ENCODE measurements around the gene PIGP. TPM values are rescaled to one million over a fixed set of nuclear protein-coding genes. Genes with fewer than 3 reads are reported as not detected.

The PIGP gene
- total and polyA plus RNA-seq, 2 of the 13 experiments (the other 11 are each of a cell fraction or from before 2014, with no cell fraction given) = 14.8 to 33.4 TPM

DNA sequence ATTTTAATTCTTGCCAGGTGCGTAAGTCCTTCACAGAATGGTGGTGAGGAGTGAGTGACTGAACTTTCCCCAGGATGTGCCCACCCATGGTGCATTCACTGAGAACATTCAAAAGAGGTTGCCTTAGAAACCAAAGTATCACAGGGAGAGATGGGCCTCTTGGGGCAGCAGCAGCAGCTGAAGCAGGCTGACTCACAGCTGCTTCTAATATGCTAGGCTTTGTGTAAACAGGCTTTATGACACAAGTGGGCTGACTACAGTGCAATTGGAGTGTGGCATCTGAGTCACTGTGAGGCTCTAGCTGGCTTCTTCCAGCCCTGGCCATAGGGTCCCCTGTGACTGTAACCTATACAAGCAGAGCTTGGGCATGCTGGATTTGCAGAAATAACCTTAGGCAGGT is 12.6 kb downstream of the PIGP start (continued):
- TF ChIP-seq CREB1 (IDR thresholded peaks at IDR 0.05) = peak; percentile 43; the same call in 1 of the 2 replicates
- no peak for TF ChIP-seq CREB1 (CRISPR knock-in tag; IDR thresholded peaks at IDR 0.05)
- 0 out of 2 replicates have a peak, but pooled peaks have one; percentile 16 for TF ChIP-seq STAG1 (CRISPR knock-in tag; IDR thresholded peaks at IDR 0.05)
- no peak for TF ChIP-seq ZNF326 (CRISPR knock-in tag; IDR thresholded peaks at IDR 0.05; ENCODE audit: borderline replicate concordance)
- TF ChIP-seq ELF3 (CRISPR knock-in tag; IDR thresholded peaks at IDR 0.05) = peak; percentile 23; the same call in 1 of the 2 replicates
- TF ChIP-seq FOXA3 (CRISPR knock-in tag; IDR thresholded peaks at IDR 0.05) = peak; percentile 97
- TF ChIP-seq RFX3 (CRISPR knock-in tag; IDR thresholded peaks at IDR 0.05) = peak; percentile 62
- peak; percentile 65; the same call in 1 of the 2 replicates for TF ChIP-seq CEBPB (IDR thresholded peaks at IDR 0.05; ENCODE audit: borderline replicate concordance, low read depth, low read length)
- TF ChIP-seq, protein P1, sequence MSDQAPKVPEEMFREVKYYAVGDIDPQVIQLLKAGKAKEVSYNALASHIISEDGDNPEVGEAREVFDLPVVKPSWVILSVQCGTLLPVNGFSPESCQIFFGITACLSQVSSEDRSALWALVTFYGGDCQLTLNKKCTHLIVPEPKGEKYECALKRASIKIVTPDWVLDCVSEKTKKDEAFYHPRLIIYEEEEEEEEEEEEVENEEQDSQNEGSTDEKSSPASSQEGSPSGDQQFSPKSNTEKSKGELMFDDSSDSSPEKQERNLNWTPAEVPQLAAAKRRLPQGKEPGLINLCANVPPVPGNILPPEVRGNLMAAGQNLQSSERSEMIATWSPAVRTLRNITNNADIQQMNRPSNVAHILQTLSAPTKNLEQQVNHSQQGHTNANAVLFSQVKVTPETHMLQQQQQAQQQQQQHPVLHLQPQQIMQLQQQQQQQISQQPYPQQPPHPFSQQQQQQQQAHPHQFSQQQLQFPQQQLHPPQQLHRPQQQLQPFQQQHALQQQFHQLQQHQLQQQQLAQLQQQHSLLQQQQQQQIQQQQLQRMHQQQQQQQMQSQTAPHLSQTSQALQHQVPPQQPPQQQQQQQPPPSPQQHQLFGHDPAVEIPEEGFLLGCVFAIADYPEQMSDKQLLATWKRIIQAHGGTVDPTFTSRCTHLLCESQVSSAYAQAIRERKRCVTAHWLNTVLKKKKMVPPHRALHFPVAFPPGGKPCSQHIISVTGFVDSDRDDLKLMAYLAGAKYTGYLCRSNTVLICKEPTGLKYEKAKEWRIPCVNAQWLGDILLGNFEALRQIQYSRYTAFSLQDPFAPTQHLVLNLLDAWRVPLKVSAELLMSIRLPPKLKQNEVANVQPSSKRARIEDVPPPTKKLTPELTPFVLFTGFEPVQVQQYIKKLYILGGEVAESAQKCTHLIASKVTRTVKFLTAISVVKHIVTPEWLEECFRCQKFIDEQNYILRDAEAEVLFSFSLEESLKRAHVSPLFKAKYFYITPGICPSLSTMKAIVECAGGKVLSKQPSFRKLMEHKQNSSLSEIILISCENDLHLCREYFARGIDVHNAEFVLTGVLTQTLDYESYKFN (CRISPR knock-in tag; conservative IDR thresholded peaks at IDR 0.05) = peak; percentile 34; the same call in 1 of the 2 replicates
- no peak for TF ChIP-seq FOXA1 (IDR thresholded peaks at IDR 0.05)
- TF ChIP-seq FOXA1 (CRISPR knock-in tag; IDR thresholded peaks at IDR 0.05) = peak; percentile 96
- 0 out of 2 replicates have a peak, but pooled peaks have one; percentile 29 for TF ChIP-seq ZBTB21 (CRISPR knock-in tag; IDR thresholded peaks at IDR 0.05)
- TF ChIP-seq ZNF841 (CRISPR knock-in tag; IDR thresholded peaks at IDR 0.05; ENCODE audit: borderline replicate concordance) = no peak
- TF ChIP-seq SOX5 (CRISPR knock-in tag; IDR thresholded peaks at IDR 0.05; ENCODE audit: borderline replicate concordance) = peak; percentile 52; the same call in 1 of the 2 replicates
- TF ChIP-seq TBX2 (CRISPR knock-in tag; IDR thresholded peaks at IDR 0.05; ENCODE audit: borderline replicate concordance) = 0 out of 2 replicates have a peak, but pooled peaks have one; percentile 24
- TF ChIP-seq, protein P2, sequence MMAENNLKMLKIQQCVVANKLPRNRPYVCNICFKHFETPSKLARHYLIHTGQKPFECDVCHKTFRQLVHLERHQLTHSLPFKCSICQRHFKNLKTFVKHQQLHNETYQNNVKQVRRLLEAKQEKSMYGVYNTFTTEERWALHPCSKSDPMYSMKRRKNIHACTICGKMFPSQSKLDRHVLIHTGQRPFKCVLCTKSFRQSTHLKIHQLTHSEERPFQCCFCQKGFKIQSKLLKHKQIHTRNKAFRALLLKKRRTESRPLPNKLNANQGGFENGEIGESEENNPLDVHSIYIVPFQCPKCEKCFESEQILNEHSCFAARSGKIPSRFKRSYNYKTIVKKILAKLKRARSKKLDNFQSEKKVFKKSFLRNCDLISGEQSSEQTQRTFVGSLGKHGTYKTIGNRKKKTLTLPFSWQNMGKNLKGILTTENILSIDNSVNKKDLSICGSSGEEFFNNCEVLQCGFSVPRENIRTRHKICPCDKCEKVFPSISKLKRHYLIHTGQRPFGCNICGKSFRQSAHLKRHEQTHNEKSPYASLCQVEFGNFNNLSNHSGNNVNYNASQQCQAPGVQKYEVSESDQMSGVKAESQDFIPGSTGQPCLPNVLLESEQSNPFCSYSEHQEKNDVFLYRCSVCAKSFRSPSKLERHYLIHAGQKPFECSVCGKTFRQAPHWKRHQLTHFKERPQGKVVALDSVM (CRISPR knock-in tag; IDR thresholded peaks at IDR 0.05) = peak; percentile 25; the same call in 1 of the 2 replicates
- TF ChIP-seq, protein P3, sequence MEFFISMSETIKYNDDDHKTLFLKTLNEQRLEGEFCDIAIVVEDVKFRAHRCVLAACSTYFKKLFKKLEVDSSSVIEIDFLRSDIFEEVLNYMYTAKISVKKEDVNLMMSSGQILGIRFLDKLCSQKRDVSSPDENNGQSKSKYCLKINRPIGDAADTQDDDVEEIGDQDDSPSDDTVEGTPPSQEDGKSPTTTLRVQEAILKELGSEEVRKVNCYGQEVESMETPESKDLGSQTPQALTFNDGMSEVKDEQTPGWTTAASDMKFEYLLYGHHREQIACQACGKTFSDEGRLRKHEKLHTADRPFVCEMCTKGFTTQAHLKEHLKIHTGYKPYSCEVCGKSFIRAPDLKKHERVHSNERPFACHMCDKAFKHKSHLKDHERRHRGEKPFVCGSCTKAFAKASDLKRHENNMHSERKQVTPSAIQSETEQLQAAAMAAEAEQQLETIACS (CRISPR knock-in tag; IDR thresholded peaks at IDR 0.05) = no peak
- TF ChIP-seq, protein P4, sequence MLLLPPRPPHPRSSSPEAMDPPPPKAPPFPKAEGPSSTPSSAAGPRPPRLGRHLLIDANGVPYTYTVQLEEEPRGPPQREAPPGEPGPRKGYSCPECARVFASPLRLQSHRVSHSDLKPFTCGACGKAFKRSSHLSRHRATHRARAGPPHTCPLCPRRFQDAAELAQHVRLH (CRISPR knock-in tag; IDR thresholded peaks at IDR 0.05; ENCODE audit: borderline replicate concordance, low read depth) = no peak
- TF ChIP-seq SAFB2 (CRISPR knock-in tag; IDR thresholded peaks at IDR 0.05; ENCODE audit: borderline replicate concordance, low read depth) = no peak
- TF ChIP-seq, protein P5, sequence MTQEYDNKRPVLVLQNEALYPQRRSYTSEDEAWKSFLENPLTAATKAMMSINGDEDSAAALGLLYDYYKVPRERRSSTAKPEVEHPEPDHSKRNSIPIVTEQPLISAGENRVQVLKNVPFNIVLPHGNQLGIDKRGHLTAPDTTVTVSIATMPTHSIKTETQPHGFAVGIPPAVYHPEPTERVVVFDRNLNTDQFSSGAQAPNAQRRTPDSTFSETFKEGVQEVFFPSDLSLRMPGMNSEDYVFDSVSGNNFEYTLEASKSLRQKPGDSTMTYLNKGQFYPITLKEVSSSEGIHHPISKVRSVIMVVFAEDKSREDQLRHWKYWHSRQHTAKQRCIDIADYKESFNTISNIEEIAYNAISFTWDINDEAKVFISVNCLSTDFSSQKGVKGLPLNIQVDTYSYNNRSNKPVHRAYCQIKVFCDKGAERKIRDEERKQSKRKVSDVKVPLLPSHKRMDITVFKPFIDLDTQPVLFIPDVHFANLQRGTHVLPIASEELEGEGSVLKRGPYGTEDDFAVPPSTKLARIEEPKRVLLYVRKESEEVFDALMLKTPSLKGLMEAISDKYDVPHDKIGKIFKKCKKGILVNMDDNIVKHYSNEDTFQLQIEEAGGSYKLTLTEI (CRISPR knock-in tag; conservative IDR thresholded peaks at IDR 0.05) = no peak
- TF ChIP-seq, protein P6, sequence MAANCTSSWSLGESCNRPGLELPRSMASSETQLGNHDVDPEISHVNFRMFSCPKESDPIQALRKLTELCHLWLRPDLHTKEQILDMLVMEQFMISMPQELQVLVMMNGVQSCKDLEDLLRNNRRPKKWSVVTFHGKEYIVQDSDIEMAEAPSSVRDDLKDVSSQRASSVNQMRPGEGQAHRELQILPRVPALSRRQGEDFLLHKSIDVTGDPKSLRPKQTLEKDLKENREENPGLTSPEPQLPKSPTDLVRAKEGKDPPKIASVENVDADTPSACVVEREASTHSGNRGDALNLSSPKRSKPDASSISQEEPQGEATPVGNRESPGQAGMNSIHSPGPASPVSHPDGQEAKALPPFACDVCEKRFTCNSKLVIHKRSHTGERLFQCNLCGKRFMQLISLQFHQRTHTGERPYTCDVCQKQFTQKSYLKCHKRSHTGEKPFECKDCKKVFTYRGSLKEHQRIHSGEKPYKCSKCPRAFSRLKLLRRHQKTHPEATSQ (CRISPR knock-in tag; IDR thresholded peaks at IDR 0.05; ENCODE audit: borderline replicate concordance) = no peak
